ENCODE data around the gene MAPT. TPM values are rescaled to one million over a fixed set of nuclear protein-coding genes. Genes with fewer than 3 reads are reported as not detected.

MAPT gene
- total and polyA plus RNA-seq, 2 of the 13 experiments (the other 11 are each of a cell fraction or from before 2014, with no cell fraction given), result 2.1 to 2.8 TPM

GRCh38 chr17:46003907-46004748 lies 109.8 kb downstream of the MAPT start (continued):
- peak; percentile 96 for TF ChIP-seq PATZ1 (CRISPR knock-in tag; IDR thresholded peaks at IDR 0.05)
- TF ChIP-seq MNT (IDR thresholded peaks at IDR 0.05), result no peak
- TF ChIP-seq PHF20 (CRISPR knock-in tag; IDR thresholded peaks at IDR 0.05), result no peak
- TF ChIP-seq THAP7 (CRISPR knock-in tag; IDR thresholded peaks at IDR 0.05), result 0 out of 2 replicates have a peak, but pooled peaks have one; percentile 46
- peak; percentile 39; the same call in 1 of the 2 replicates for TF ChIP-seq THRA (CRISPR knock-in tag; IDR thresholded peaks at IDR 0.05; ENCODE audit: borderline replicate concordance)
- TF ChIP-seq TOE1 (CRISPR knock-in tag; IDR thresholded peaks at IDR 0.05), result no peak
- TF ChIP-seq ZNF18 (CRISPR knock-in tag; IDR thresholded peaks at IDR 0.05; ENCODE audit: insufficient replicate concordance), result peak; percentile 96
- TF ChIP-seq HINFP (CRISPR knock-in tag; IDR thresholded peaks at IDR 0.05; ENCODE audit: low read depth), result peak; percentile 48; the same call in 1 of the 2 replicates
- TF ChIP-seq ZNF703 (CRISPR knock-in tag; IDR thresholded peaks at IDR 0.05; ENCODE audit: borderline replicate concordance), result no peak; the same call in 1 of the 2 replicates
- TF ChIP-seq ONECUT2 (CRISPR knock-in tag; IDR thresholded peaks at IDR 0.05), result peak; percentile 87
- 0 out of 2 replicates have a peak, but pooled peaks have one; percentile 62 for TF ChIP-seq ZSCAN31 (CRISPR knock-in tag; IDR thresholded peaks at IDR 0.05; ENCODE audit: low read depth)
- peak; percentile 85 for TF ChIP-seq POGZ (CRISPR knock-in tag; IDR thresholded peaks at IDR 0.05)
- TF ChIP-seq HIVEP1 (CRISPR knock-in tag; IDR thresholded peaks at IDR 0.05), result peak; percentile 76; the same call in 1 of the 2 replicates
- TF ChIP-seq TAF1 (CRISPR knock-in tag; IDR thresholded peaks at IDR 0.05), result no peak
- 0 out of 2 replicates have a peak, but pooled peaks have one; percentile 55 for TF ChIP-seq POGK (CRISPR knock-in tag; conservative IDR thresholded peaks at IDR 0.05)
- peak; percentile 77 for TF ChIP-seq KDM6A (CRISPR knock-in tag; IDR thresholded peaks at IDR 0.05; ENCODE audit: low read depth)

Data from HepG2 (cell line).